GM21825 (cell line): ENCODE measurements around the gene RBP5.

Experiments
- ATAC-seq: cut with Tn5 transposase; IDR thresholded peaks from one replicate; pipeline ENCODE4 v1.9.1; 2021; ENCODE audit warnings: mild to moderate bottlenecking, moderate library complexity; ENCODE audit not compliant: unreplicated experiment

Gene RBP5, protein sequence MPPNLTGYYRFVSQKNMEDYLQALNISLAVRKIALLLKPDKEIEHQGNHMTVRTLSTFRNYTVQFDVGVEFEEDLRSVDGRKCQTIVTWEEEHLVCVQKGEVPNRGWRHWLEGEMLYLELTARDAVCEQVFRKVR

DNA sequence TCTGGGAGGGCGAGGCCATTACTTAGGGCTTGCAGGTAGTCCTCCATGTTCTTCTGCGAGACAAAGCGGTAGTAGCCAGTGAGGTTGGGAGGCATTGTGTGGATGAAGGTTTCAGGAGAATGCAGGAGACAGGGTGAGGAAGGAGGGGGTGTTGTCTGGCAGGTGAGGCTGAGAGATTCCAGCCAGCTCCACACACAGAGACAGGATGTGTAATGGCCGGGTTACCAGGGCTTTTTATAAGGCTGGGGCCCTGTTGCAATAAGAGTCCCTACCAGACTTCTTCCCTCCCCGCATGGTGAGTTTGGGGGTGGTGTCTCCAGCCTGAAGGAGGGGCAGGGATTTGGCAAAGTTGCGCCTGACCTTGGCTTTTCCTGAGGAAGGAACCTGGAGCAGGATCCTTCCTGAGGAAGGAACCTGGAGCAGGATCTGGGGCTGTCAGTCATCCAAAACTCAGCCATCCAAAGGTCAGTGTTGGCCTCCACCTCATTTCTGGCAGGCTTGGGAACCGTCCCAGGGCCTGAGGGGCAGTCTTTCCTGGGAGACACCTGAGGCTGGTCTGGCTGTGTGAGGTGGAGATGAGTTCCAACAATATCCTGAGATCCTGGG lies at the start of gene RBP5:
Gene RBP5 (minus strand): TSS at position 209 of the 606 bp plus-strand sequence. CDS start 114 bp downstream, at position 95.
- no peak for ATAC-seq

GRCh38 chr12:7178481-7178880 lies 49.8 kb upstream of the RBP5 start:
- ATAC-seq, result no peak

- ATAC-seq, result no peak
Measured at GRCh38 chr12:7176595-7176994, 47.9 kb upstream of the RBP5 start.

DNA sequence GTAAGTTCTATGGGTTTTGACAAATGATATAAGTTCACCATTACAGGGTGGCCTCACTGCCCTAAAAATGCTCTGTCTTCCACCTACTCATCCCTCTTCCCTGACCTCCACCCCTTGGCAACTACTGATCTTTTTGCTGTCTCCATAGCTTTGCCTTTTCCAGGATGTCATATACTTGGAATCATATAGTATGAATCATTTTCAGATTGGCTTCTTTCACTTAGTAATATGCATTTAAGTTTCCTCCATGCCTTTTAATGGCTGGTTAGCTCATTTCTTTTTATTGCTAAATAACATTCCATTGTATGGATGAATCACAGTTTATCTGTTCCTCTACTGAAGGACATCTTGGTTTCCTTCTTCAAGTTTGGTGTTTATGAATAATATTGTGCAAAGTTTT lies 46.8 kb upstream of the RBP5 start:
- no peak for ATAC-seq

GRCh38 chr12:7171854-7172253 lies 43.2 kb upstream of the RBP5 start:
- no peak for ATAC-seq

- no peak for ATAC-seq
Measured at GRCh38 chr12:7169951-7170350, 41.3 kb upstream of the RBP5 start.

- ATAC-seq, result no peak
Measured at GRCh38 chr12:7162691-7163114, 34.0 kb upstream of the RBP5 start.

GRCh38 chr12:7161811-7162210 lies 33.1 kb upstream of the RBP5 start:
- no peak for ATAC-seq

- no peak for ATAC-seq
Measured at GRCh38 chr12:7161327-7161726, 32.6 kb upstream of the RBP5 start.

DNA sequence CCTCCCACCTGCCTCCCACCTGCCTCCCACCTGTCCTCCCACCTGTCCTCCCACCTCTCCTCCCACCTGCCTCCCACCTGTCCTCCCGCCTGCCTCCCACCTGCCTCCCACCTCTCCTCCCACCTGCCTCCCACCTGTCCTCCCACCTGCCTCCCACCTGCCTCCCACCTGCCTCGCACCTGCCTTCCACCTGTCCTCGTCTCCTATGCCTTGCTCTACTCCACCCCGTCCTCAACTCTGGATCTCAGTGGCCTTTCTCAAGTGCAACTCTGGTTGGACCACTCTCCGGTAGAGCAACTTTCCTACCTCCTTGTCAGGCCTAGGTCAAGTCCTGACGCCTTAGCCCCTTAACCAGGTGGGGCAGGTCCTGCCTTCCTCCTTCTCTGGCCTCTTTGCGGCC lies 31.5 kb upstream of the RBP5 start:
- no peak for ATAC-seq

GRCh38 chr12:7158781-7159609 lies 30.3 kb upstream of the RBP5 start:
- no peak for ATAC-seq

- ATAC-seq, result no peak
Measured at GRCh38 chr12:7157391-7157790, 28.7 kb upstream of the RBP5 start.

DNA sequence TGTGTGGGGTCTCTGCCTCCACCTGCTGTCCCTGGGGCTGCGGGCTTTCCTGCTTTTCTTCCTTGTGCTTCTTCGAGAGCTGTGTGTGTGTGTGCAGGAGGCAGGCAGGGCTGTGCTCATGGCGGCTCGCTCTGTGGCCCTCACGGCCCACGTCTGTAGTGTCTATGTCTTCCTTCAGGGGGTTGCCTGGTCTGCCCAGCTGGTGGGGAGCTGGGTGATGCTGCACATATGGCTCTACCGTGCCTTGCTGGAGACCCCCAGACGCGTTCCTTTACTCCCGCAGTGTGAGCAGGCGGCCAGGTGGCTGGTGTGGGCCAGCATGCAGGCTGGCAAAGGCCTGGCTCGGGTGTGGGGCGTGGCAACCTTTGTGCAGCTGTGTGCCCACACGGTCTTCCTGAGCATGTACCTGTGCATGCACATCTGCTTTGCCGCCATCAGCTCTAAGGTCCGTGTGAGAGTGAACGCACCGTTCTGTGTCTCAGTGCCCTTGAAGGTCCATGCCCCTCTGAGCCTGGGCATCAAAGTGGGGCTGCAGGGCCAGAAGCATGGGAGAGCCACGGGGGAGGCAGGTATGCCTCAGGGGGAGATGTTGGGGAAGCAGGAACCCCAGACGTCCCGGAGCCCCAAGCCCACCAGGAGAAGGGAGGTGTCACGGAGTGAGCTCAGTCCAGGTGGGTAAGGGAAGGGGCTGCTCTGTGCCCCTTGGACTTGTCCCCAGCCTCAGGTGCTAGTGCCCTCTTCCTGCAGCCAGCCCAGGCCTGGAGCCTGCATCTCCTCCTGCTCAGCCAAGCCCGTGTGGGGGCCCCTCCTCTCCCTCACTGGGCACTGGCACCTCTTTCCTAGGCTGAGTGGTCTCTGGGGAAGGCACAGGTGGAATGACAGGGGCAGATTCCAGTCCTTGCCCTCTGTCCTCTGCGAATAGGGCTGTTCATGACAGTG lies 27.8 kb upstream of the RBP5 start:
- ATAC-seq, result no peak

DNA sequence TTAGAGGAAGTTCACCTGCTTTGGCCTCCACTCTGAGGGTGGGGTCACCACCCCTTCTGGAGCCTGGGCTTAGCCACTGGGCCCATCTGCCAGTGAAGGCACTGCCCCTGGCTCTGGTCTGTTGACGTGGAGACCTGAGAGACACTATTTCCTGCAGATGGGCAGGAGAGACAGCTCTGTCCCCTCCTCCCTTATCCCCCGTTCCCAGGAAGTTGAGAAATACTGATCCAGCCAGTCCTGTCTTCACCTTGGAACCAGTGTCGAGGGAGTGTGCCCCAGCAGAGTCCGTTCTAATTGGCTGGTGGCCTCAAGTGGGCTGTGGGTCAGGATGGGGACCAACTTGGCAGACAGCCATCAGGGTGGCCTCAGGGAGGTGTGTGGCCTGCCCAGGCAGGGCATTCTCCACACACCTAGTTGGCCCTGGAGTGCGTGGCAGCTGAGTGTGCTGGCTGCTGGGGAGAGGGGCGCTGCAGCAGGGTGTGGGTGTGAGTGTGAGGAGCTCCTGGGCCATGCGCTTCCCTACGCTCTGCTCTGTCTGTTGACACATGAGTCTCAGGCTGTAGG lies 26.9 kb upstream of the RBP5 start:
- ATAC-seq, result no peak

GRCh38 chr12:7154901-7155470 lies 26.3 kb upstream of the RBP5 start:
- ATAC-seq, result no peak

DNA sequence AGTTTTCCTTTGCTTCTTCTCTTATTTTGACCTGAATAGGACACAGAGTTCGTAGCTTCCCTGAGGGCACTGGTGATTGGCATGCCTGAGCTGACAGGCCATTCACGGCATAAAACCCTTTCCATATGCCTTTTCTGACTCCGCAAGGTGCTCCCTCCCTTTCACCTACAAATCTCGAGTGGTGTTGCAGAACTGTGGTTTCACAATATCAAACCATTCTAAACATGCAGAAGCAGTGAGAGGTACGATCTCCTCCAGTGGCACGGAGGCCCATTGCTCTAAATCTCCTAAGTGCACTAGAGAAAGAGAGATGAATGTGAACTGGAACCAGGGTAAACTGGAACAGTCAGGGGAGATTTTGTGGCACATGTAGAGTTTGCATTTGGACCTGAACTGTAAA lies 25.4 kb upstream of the RBP5 start:
- no peak for ATAC-seq

- ATAC-seq, result no peak
Measured at GRCh38 chr12:7152818-7153217, 24.1 kb upstream of the RBP5 start.

GRCh38 chr12:7151532-7151931 lies 22.8 kb upstream of the RBP5 start:
- ATAC-seq, result no peak

DNA sequence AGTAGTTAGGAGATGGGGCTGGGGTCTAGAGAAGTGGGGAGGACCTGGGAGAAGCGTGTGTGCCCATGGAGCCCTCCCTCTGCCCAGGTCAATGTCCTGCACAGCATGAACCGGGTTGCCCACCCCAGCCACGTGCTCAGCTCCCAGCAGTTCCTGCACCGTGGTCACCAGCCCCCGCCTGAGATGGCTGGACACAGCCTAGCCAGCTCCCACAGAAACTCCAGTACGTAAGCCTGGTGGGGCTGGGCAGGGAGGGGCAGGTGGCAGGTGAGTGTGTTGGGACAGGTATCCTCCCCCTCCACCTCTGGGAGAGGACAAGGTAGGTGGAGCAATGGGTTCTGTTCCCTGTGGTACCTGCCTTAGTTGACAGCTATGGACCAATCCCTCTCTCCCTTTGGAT lies 22.2 kb upstream of the RBP5 start:
- ATAC-seq, result no peak

DNA sequence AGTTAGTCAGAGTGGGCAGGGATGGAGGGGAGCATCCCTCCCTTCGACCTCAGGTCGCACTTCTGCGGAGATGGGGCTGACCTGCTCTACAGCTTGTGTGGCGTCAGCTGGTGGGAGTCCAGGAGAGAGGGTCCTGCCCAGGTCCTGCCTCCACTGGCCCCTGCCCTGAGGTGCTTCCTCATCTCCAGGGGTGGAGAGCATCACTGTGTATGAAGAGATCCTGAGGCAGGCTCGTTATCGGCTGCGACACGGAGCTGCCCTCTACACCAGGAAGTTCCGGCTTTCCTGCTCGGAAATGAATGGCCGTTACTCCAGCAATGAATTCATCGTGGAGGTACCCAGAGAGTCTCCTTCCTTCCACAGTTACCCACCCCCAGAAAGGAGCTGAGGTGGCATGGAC lies 21.7 kb upstream of the RBP5 start:
- ATAC-seq, result no peak
